SJSA1 (cell line): ENCODE data around the gene PANX1. TPM values are rescaled to one million over a fixed set of nuclear protein-coding genes. Genes with fewer than 3 reads are reported as not detected.

Source experiments
- DNase-seq, 2 experiments: peaks; one replicate each; pipeline ENCODE4 v3.0.0-alpha.2; 2015 to 2020; ENCODE audit warnings: low spot score in 2 of 2, low read depth in 1 of 2
- H3K27ac ChIP-seq: fragments of 250-450 bp; sonication (Bioruptor Pico); 2 replicates; pipeline ENCODE4 v1.5.1; 2020; ENCODE audit warnings: mild to moderate bottlenecking, moderate library complexity
- H3K27me3 ChIP-seq: fragments of 250-450 bp; sonication (Bioruptor Pico); replicated peaks from 2 replicates; pipeline ENCODE4 v1.5.1; 2020; ENCODE audit warnings: mild to moderate bottlenecking, moderate library complexity
- H3K36me3 ChIP-seq: fragments of 250-450 bp; sonication (Bioruptor Pico); 2 replicates; pipeline ENCODE4 v1.5.1; 2020; ENCODE audit warnings: mild to moderate bottlenecking
- H3K4me1 ChIP-seq: fragments of 250-450 bp; sonication (Bioruptor Pico); replicated peaks from 2 replicates; pipeline ENCODE4 v1.6.1; 2021; ENCODE audit warnings: mild to moderate bottlenecking
- H3K4me3 ChIP-seq: fragments of 250-450 bp; sonication (Bioruptor Pico); 2 replicates; pipeline ENCODE4 v1.5.1; 2020; ENCODE audit warnings: mild to moderate bottlenecking
- H3K9me3 ChIP-seq: fragments of 250-450 bp; sonication (Bioruptor Pico); replicated peaks from 2 replicates; pipeline ENCODE4 v1.5.1; 2020; ENCODE audit warnings: mild to moderate bottlenecking
- total RNA-seq: library from RNA; depleted of rRNA; stranded (reverse); fragments of >200 nt; shearing (Covaris generic); gene quantifications from 2 replicates; pipeline ENCODE4 v1.2.3, GENCODE V29; 2014

The PANX1 gene
- total RNA-seq, 1 experiment from 2014 or later: 36.9 TPM

- Histone ChIP-seq H3K27me3 (no peaks in the 10 kb centered on the region), H3K4me3 (no peak overlapping the region), H3K4me1 (no peaks in the 10 kb centered on the region), H3K9me3 (no peaks in the 10 kb centered on the region), H3K27ac (no peak overlapping the region), H3K36me3 (no peaks in the 10 kb centered on the region)
- DNase-seq: peak; percentile 43 to 60
These were observed 43.2 kb downstream of the PANX1 start for GRCh38 chr11:94171693-94172440.

DNA sequence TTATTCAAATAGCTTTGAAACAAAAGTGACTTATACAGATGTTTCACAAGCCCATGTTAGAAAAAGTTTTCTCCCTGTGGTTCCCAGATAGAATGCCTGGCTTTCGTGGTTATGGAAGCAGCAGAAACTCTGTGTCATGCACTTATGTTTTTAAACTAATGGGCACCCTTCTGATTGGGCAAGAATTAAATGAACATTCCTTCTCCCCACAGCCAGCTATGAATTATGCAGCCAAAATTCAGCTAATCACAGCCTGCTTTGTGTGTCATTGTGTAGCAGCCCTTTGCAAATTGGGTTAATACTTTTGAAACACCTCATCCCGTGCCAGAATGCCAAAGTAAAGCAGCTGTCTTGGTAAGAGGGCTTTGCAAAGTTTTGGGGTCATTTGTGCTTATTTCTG lies 46.9 kb downstream of the PANX1 start:
- H3K27me3 ChIP-seq: no peaks in the 10 kb centered on the region
- no peak overlapping the region for H3K27ac ChIP-seq
- DNase-seq: no peak

GRCh38 chr11:94178331-94178730 lies 49.7 kb downstream of the PANX1 start:
- no peaks in the 10 kb centered on the region for H3K4me1 ChIP-seq
- no peaks in the 10 kb centered on the region for H3K9me3 ChIP-seq
- no peak overlapping the region for H3K4me3 ChIP-seq
- peaks cover 3% of the 10 kb centered on the region; the same call in 1 of the 2 replicates for H3K36me3 ChIP-seq
- no peak for DNase-seq
- H3K27me3 ChIP-seq: no peaks in the 10 kb centered on the region
- H3K27ac ChIP-seq: no peak overlapping the region

More for the DNA sequence above, 46.9 kb downstream of the PANX1 start:
- Histone ChIP-seq H3K36me3 (peaks cover 3% of the 10 kb centered on the region; the same call in 1 of the 2 replicates), H3K4me3 (no peak overlapping the region), H3K9me3 (no peaks in the 10 kb centered on the region), H3K4me1 (no peaks in the 10 kb centered on the region)

GRCh38 chr11:94179696-94180095 lies 51.1 kb downstream of the PANX1 start:
- H3K27me3 ChIP-seq: no peaks in the 10 kb centered on the region
- no peak for DNase-seq
- no peaks in the 10 kb centered on the region for H3K9me3 ChIP-seq
- H3K36me3 ChIP-seq: peaks cover 3% of the 10 kb centered on the region; the same call in 1 of the 2 replicates
- no peaks in the 10 kb centered on the region for H3K4me1 ChIP-seq
- H3K4me3 ChIP-seq: no peak overlapping the region
- no peak overlapping the region for H3K27ac ChIP-seq

DNA sequence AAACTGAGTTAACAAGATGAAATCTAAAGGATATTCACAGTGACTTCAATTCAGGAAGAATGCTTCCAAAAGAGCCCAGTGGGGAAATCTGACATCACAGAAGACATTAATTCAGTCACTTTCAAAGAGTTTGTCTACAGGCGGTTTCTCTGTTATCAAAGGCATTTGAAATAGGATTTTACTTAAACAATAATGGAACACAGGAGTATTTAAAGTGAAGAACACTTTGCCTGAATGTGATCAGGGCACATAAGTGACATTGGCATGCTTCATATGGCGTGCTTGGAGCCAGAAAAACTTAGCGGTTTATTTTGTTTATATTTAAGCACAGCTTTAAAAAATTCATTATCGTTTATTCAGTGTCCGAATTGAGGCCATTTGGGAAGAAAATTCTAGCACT lies 52.9 kb downstream of the PANX1 start:
- peaks cover 3% of the 10 kb centered on the region; the same call in 1 of the 2 replicates for H3K36me3 ChIP-seq
- no peaks in the 10 kb centered on the region for H3K9me3 ChIP-seq
- no peak overlapping the region for H3K4me3 ChIP-seq
- H3K27me3 ChIP-seq: no peaks in the 10 kb centered on the region
- H3K27ac ChIP-seq: no peak overlapping the region
- no peak for DNase-seq
- no peaks in the 10 kb centered on the region for H3K4me1 ChIP-seq

DNA sequence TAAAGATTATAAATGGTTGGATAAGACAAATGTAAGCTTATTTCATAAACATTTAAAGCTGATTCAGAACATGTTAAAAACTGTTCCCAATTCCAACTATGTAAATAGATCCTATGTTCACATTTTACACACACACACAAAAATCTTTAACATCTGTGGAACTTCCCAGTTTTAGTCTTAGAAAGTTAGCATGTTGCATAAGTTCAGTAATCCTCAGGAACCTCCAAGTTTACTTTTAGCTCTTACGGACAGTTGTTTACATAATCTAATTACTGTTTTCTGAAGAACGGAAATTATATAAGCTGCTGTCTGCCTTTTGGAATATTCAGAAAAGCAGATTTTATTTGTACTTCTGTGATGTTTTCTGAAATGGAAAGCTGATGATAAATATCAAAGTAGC lies 53.3 kb downstream of the PANX1 start:
- no peak for DNase-seq

DNA sequence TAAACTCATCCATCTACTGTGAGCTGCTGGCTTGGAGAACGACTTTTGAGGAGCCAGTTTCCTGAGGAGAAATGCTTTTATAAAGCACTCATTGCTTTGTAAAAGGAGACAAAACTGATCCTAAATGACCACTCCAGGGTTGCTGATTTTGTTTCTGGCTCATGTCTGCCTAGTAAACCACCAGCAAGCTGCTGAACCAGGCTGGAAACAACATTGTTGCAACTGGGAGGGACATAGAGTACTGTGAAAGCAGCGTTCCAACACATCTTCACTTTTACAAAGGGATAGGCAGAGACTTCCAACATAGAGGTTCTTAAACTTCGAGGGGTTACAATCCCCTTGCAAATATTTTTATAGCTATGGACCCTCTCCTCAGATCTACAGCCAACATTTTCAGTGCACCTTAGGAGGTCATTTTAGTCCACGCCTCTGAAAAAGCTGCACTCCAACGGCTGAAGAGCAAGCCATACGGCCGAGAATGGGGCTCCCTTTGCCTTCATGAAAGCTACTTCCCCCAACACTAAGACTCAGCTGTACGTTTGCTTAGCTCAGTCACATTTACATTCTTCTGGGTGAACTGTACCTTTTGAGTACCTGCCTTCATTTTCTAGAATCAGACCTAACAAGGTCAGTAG lies 54.7 kb downstream of the PANX1 start:
- Histone ChIP-seq H3K27ac (no peak overlapping the region), H3K4me3 (no peak overlapping the region), H3K27me3 (no peaks in the 10 kb centered on the region), H3K4me1 (no peaks in the 10 kb centered on the region), H3K9me3 (no peaks in the 10 kb centered on the region), H3K36me3 (peaks cover 3% of the 10 kb centered on the region; the same call in 1 of the 2 replicates)
- no peak for DNase-seq

More for the DNA sequence above, 53.3 kb downstream of the PANX1 start:
- Histone ChIP-seq H3K27me3 (no peaks in the 10 kb centered on the region), H3K36me3 (peaks cover 3% of the 10 kb centered on the region; the same call in 1 of the 2 replicates), H3K4me3 (no peak overlapping the region), H3K27ac (no peak overlapping the region), H3K4me1 (no peaks in the 10 kb centered on the region), H3K9me3 (no peaks in the 10 kb centered on the region)

- DNase-seq: peak; percentile 44 to 46
- no peak overlapping the region for H3K27ac ChIP-seq
These were observed 55.2 kb downstream of the PANX1 start for GRCh38 chr11:94183886-94184264.

DNA sequence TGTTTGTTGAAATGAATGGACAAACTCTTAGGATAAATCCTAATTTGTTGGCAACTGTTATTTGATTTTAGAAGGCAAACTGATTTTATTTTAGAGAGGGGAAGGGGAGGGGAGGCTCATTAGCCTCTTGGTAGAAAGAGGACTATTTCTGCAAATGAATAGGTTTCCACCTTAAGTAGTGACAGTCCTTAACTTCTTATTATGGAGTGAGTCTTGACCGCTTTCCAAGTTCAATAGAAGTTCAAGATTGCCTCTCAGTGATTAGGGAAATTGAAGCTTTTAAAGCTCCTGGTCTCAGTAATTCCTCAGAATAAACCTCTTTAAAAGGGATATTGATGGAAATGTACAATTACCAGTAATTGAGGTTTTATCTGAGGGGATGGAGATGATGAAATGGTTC lies 55.7 kb downstream of the PANX1 start:
- Histone ChIP-seq H3K4me1 (no peaks in the 10 kb centered on the region), H3K9me3 (no peaks in the 10 kb centered on the region), H3K36me3 (peaks cover 3% of the 10 kb centered on the region; the same call in 1 of the 2 replicates), H3K4me3 (no peak overlapping the region), H3K27me3 (no peaks in the 10 kb centered on the region), H3K27ac (no peak overlapping the region)
- no peak for DNase-seq

More at GRCh38 chr11:94183886-94184264, 55.2 kb downstream of the PANX1 start:
- Histone ChIP-seq H3K9me3 (no peaks in the 10 kb centered on the region), H3K36me3 (peaks cover 3% of the 10 kb centered on the region; the same call in 1 of the 2 replicates), H3K4me3 (no peak overlapping the region), H3K4me1 (no peaks in the 10 kb centered on the region), H3K27me3 (no peaks in the 10 kb centered on the region)

DNA sequence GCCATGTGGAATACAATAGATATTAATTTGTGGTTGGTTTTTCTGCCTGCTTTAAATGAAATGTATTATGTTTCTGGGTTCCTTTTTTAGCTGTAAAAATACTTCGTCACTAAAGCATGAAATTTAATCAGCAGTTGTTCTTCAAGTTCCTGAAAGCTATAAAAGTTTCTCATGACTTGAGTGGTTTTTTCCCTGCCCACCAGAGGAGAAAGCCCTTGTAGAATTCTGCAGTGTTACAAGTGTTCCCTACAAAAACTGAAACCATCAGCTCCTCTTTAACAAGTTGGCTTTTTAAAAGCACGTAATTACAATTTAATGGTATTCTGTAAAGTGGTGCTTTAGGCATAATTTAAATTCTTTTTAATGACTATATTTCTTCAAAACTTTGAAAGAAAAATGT lies 56.2 kb downstream of the PANX1 start:
- Histone ChIP-seq H3K36me3 (peaks cover under 1% of the 10 kb centered on the region; the same call in 1 of the 2 replicates), H3K27me3 (no peaks in the 10 kb centered on the region), H3K4me3 (no peak overlapping the region), H3K9me3 (no peaks in the 10 kb centered on the region), H3K4me1 (no peaks in the 10 kb centered on the region), H3K27ac (no peak overlapping the region)
- DNase-seq: no peak

DNA sequence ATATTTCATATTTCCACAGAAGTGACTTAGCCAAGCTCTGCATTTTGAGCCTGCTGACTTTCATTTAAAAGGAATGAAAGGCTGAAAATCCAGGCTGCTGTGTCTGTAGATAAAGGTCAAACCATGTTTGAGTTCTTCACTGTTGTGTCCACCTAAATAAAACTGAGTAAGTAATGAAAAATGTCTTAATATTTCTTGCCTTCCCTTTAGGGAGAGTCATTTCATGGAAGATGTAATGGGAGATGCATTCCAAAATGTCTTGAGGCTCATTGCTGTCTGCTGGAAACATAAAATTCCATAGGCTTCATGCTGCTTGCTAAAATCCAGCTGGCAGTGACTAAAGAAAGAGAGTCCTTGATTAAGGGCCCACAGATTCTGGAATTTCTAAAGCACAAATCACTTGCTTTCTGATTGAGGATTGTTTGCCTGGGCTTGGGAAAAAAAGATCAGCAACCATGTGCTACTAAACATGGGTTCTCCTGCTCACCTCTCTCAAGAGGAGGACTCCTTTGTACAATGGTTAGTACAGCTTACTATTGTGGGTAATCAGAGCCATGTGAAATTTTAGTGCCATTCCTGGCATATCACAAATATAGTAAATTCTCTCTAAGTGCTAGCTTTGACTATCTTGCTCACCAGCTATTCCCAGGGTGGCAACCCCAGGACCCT lies 56.9 kb downstream of the PANX1 start:
- Histone ChIP-seq H3K27me3 (no peaks in the 10 kb centered on the region), H3K9me3 (no peaks in the 10 kb centered on the region), H3K4me3 (no peak overlapping the region), H3K36me3 (no peaks in the 10 kb centered on the region), H3K4me1 (no peaks in the 10 kb centered on the region), H3K27ac (no peak overlapping the region)
- no peak for DNase-seq

DNA sequence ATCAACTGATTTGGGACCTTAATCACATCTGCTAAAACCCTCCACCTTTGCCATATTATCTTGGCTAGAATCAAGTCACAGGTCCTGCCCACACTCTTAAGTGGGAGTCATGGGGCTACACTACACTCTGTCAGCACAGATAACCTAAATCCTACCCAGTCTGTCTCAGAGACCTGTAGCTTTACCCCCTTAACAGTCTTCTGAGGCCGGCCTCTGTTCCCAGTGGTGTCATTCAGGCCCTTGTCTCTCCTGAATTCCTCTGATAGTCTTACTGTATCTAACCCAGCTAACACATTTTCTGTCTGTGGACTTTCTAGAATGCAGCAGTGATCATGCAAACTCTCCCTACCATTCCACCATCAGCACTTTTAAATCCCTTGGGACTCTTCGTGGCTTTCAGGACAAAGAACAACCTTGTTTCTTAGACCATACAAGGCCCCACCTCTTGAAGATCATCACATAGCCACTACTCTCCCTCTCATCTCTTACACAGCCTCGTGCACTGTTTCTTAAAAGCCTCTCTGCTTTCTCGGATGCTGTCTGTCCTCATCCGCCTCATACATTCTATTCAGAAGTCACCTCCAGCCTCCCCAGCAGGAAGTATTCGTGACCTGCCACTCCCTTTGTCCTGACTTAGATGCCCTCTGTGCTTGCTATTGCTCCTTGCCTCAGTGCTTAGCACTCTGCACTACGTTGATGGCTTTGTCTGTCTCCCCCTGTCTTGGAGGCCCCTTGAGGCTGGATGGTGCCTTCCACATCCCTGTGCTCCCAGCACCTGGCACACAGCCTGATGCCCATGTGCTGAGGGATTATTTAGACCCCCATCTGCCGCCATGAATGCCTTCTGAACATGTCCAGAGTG lies 57.9 kb downstream of the PANX1 start:
- Histone ChIP-seq H3K36me3 (no peaks in the 10 kb centered on the region), H3K4me1 (no peaks in the 10 kb centered on the region), H3K9me3 (no peaks in the 10 kb centered on the region), H3K4me3 (no peak overlapping the region), H3K27me3 (no peaks in the 10 kb centered on the region), H3K27ac (no peak overlapping the region)
- DNase-seq: no peak

DNA sequence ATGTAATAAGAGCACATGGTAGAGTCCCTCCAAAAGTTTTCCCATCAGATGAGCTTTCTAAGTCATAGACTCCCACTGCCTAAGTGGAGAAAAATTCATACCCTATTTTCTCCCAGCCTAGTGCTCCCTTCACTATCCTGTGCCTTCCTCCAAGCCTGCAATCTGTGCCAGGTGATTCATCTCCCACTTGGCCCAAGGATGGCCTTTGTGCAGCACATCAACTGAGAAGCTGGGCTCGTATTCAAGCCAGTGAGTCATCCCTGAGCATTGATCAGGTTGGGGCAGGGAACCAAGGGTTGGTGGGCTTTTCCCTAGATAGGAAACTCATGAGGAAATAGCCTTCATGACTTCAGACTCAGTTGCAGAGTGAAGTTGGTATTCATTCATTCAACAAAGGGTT lies 64.6 kb downstream of the PANX1 start:
- Histone ChIP-seq H3K27ac (no peak overlapping the region), H3K9me3 (no peaks in the 10 kb centered on the region), H3K4me3 (no peak overlapping the region), H3K27me3 (no peaks in the 10 kb centered on the region), H3K36me3 (no peaks in the 10 kb centered on the region), H3K4me1 (no peaks in the 10 kb centered on the region)
- DNase-seq: no peak
